ENCODE results near the gene MMAB.

The MMAB gene

DNA sequence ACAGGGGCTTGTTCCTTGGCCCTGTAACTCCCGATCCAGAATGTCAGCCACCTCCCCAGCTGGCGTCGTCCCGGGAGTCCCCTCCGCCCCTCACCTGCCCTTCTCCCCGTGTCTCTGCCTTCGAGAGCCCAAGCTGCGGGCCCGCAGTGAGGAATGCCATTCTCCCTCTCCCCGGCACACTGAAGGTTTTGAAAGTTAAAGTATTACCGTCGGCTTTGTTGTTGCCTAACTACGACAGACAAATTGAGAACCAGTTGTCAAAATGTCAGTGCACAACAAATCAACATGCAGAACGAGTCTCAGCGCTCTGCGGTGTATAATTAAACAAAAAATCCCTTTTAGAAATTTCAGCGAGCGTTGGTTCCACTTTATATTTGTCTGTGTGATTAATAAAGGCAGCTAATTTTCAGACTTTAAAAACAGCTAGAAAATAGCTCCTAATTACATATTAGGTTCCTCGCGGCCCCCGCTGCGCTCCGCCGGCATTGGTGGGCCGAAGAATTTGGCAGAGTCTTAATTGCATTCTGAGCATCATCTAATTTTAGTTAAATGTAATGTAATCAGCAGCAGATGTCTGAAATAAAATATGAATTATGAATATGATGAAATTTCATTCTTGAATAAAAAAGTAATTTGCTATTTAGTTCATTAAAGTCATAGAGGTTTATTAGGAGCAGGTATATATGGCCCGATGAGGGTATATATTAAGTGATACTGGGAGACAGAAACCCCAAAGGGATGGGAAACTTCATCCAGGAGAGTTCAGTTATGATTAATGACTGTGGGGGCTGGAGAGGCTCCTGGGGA is 40.5 kb upstream of the MMAB start:
- Histone ChIP-seq H3K4ac (ENCODE audit: low read length) (no peak overlapping the region), H3K4me2 (ENCODE audit: insufficient read depth, low read length, poor library complexity, severe bottlenecking) (no peak overlapping the region), H2BK15ac (ENCODE audit: low read length) (no peak overlapping the region), H4K8ac (ENCODE audit: low read depth, low read length) (no peak overlapping the region), H2AFZ (ENCODE audit: low read length) (no peak overlapping the region), H2BK12ac (ENCODE audit: low read length) (no peak overlapping the region), H3K14ac (ENCODE audit: low read length) (no peak overlapping the region), H3K27me3 (ENCODE audit: control insufficient read depth in 3 of 3, insufficient read depth in 3 of 3, low read depth in 1 of 3, low read length in 3 of 3) (peaks cover 0 to 91% (median 0%) of the 10 kb centered on the region in 3 experiments), H3K36me3 (replicated peaks in 1 of 2; ENCODE audit: control insufficient read depth in 2 of 2, insufficient read depth in 2 of 2, low read length in 2 of 2) (no peaks in the 10 kb centered on the region), H3K9ac (ENCODE audit: low read depth, low read length, poor library complexity) (no peak overlapping the region), H3K4me3 (ENCODE audit: low read length in 2 of 2) (no peak overlapping the region), H2BK5ac (ENCODE audit: low read length) (no peak overlapping the region), H3K27ac (replicated peaks; ENCODE audit: low read length) (no peak overlapping the region), H2AK5ac (ENCODE audit: low read depth, low read length) (no peak overlapping the region), H3K18ac (ENCODE audit: low read length) (peak overlapping the region; percentile 1), H3K4me1 (ENCODE audit: control insufficient read depth in 2 of 2, insufficient read depth in 1 of 2, low read depth in 1 of 2, low read length in 2 of 2) (peaks cover 0 to 17% of the 10 kb centered on the region in 2 donors), H3K9me3 (replicated peaks in 1 of 2; ENCODE audit: control insufficient read depth in 2 of 2, insufficient read depth in 1 of 2, low read depth in 1 of 2, low read length in 2 of 2) (no peaks in the 10 kb centered on the region), H2BK120ac (ENCODE audit: low read depth, low read length) (no peak overlapping the region), H4K91ac (ENCODE audit: low read depth, low read length, poor library complexity) (no peak overlapping the region), H3K79me1 (ENCODE audit: low read depth, low read length) (no peaks in the 10 kb centered on the region), H3K23ac (ENCODE audit: low read depth, low read length, poor library complexity) (no peak overlapping the region)
- WGBS, 2 donors (ENCODE audit: extremely low coverage in 2 of 2, insufficient read length in 2 of 2, insufficient replicate concordance in 1 of 2), result no CpG with 5 or more reads among the region's 26 CpGs
- DNase-seq (ENCODE audit: low spot score), result no peak

DNA sequence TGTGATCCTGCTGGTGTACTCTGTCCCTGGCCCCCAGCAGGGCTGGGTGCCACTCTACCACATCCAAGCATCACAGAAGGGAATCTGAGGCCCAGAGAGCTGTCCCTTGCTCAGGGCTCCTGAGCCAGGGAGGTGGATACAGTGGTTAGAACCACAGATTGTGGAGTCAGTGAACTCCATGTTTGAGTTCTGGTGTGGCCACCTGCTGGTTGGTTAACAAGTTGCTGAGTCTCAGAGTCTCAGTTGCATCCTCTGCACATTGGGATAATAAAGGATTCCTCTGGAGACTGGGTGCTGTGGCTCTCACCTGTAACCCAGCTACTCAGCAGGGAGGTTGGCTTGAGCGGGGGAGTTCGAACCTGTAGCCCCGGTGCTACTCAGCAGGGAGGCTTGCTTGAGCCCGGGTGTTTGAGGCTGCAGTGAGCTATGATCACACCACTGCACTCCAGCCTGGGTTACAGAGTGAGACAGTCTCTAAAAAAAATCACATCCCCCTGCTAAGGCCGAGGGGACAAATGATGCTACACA is 39.7 kb upstream of the MMAB start:
- no CpG with 5 or more reads among the region's 5 CpGs for WGBS, 2 donors (ENCODE audit: extremely low coverage in 2 of 2, insufficient read length in 2 of 2, insufficient replicate concordance in 1 of 2)
- no peak for DNase-seq (ENCODE audit: low spot score)

DNA sequence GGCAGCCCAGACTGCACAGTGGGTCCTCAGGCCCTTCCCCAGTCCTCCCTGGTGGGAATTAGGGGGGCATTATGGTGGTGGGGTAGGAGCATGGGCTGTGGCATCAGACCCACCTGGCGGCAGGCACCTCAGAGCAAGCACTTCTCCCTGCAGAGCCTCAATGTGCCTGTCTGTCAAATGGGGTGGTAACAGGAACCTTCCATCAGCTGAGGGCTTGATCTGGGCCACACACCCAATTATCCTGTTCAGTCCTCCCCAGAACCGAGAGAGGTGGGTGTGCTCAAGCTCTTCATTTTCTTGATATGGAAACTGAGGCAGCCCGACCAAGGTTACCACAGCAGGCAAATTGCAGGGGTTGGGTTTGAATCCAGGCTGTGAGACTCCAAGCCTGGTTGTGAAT is 38.7 kb upstream of the MMAB start:
- no peak overlapping the region for H3K4me3 ChIP-seq (ENCODE audit: low read length in 2 of 2)
- peak overlapping the region; percentile 41 for H3K18ac ChIP-seq (ENCODE audit: low read length)
- WGBS, 2 donors (ENCODE audit: extremely low coverage in 2 of 2, insufficient read length in 2 of 2, insufficient replicate concordance in 1 of 2), result no CpG with 5 or more reads among the region's 3 CpGs
- H3K9ac ChIP-seq (ENCODE audit: low read depth, low read length, poor library complexity), result no peak overlapping the region
- H2AFZ ChIP-seq (ENCODE audit: low read length), result no peak overlapping the region
- no peaks in the 10 kb centered on the region for H3K36me3 ChIP-seq (replicated peaks in 1 of 2; ENCODE audit: control insufficient read depth in 2 of 2, insufficient read depth in 2 of 2, low read length in 2 of 2)
- H3K27me3 ChIP-seq (ENCODE audit: control insufficient read depth in 3 of 3, insufficient read depth in 3 of 3, low read depth in 1 of 3, low read length in 3 of 3), result peaks cover 0 to 81% (median 0%) of the 10 kb centered on the region in 3 experiments
- no peak overlapping the region for H3K27ac ChIP-seq (replicated peaks; ENCODE audit: low read length)
- no peak overlapping the region for H3K23ac ChIP-seq (ENCODE audit: low read depth, low read length, poor library complexity)
- peaks cover 3 to 18% of the 10 kb centered on the region in 2 donors for H3K4me1 ChIP-seq (ENCODE audit: control insufficient read depth in 2 of 2, insufficient read depth in 1 of 2, low read depth in 1 of 2, low read length in 2 of 2)
- no peak overlapping the region for H2AK5ac ChIP-seq (ENCODE audit: low read depth, low read length)
- no peak for DNase-seq (ENCODE audit: low spot score)
- H3K4me2 ChIP-seq (ENCODE audit: insufficient read depth, low read length, poor library complexity, severe bottlenecking), result no peak overlapping the region
- peak overlapping the region; percentile 53 for H2BK12ac ChIP-seq (ENCODE audit: low read length)
- H4K91ac ChIP-seq (ENCODE audit: low read depth, low read length, poor library complexity), result no peak overlapping the region
- H4K8ac ChIP-seq (ENCODE audit: low read depth, low read length), result no peak overlapping the region
- peaks cover 1% of the 10 kb centered on the region for H3K79me1 ChIP-seq (ENCODE audit: low read depth, low read length)
- no peaks in the 10 kb centered on the region for H3K9me3 ChIP-seq (replicated peaks in 1 of 2; ENCODE audit: control insufficient read depth in 2 of 2, insufficient read depth in 1 of 2, low read depth in 1 of 2, low read length in 2 of 2)
- no peak overlapping the region for H3K4ac ChIP-seq (ENCODE audit: low read length)
- peak overlapping the region; percentile 14 for H2BK120ac ChIP-seq (ENCODE audit: low read depth, low read length)
- peak overlapping the region; percentile 32 for H2BK15ac ChIP-seq (ENCODE audit: low read length)
- H2BK5ac ChIP-seq (ENCODE audit: low read length), result peak overlapping the region; percentile 44
- H3K14ac ChIP-seq (ENCODE audit: low read length), result no peak overlapping the region

More for the DNA sequence above, 39.7 kb upstream of the MMAB start:
- Histone ChIP-seq H3K9ac (ENCODE audit: low read depth, low read length, poor library complexity) (no peak overlapping the region), H2AFZ (ENCODE audit: low read length) (no peak overlapping the region), H2BK12ac (ENCODE audit: low read length) (no peak overlapping the region), H3K4ac (ENCODE audit: low read length) (no peak overlapping the region), H3K14ac (ENCODE audit: low read length) (no peak overlapping the region), H4K8ac (ENCODE audit: low read depth, low read length) (no peak overlapping the region), H2BK120ac (ENCODE audit: low read depth, low read length) (no peak overlapping the region), H3K9me3 (replicated peaks in 1 of 2; ENCODE audit: control insufficient read depth in 2 of 2, insufficient read depth in 1 of 2, low read depth in 1 of 2, low read length in 2 of 2) (no peaks in the 10 kb centered on the region), H3K4me3 (ENCODE audit: low read length in 2 of 2) (no peak overlapping the region), H3K4me2 (ENCODE audit: insufficient read depth, low read length, poor library complexity, severe bottlenecking) (no peak overlapping the region), H2BK15ac (ENCODE audit: low read length) (peak overlapping the region; percentile 8), H3K23ac (ENCODE audit: low read depth, low read length, poor library complexity) (no peak overlapping the region), H3K36me3 (replicated peaks in 1 of 2; ENCODE audit: control insufficient read depth in 2 of 2, insufficient read depth in 2 of 2, low read length in 2 of 2) (no peaks in the 10 kb centered on the region), H3K4me1 (ENCODE audit: control insufficient read depth in 2 of 2, insufficient read depth in 1 of 2, low read depth in 1 of 2, low read length in 2 of 2) (peaks cover 0 to 16% of the 10 kb centered on the region in 2 donors), H3K27me3 (ENCODE audit: control insufficient read depth in 3 of 3, insufficient read depth in 3 of 3, low read depth in 1 of 3, low read length in 3 of 3) (peaks cover 0 to 92% (median 0%) of the 10 kb centered on the region in 3 experiments), H3K18ac (ENCODE audit: low read length) (peak overlapping the region; percentile 16), H3K27ac (replicated peaks; ENCODE audit: low read length) (no peak overlapping the region), H2BK5ac (ENCODE audit: low read length) (peak overlapping the region; percentile 0), H3K79me1 (ENCODE audit: low read depth, low read length) (no peaks in the 10 kb centered on the region), H4K91ac (ENCODE audit: low read depth, low read length, poor library complexity) (no peak overlapping the region), H2AK5ac (ENCODE audit: low read depth, low read length) (peak overlapping the region; percentile 3)

- Histone ChIP-seq H3K4me2 (ENCODE audit: insufficient read depth, low read length, poor library complexity, severe bottlenecking) (no peak overlapping the region), H2BK15ac (ENCODE audit: low read length) (no peak overlapping the region), H3K23ac (ENCODE audit: low read depth, low read length, poor library complexity) (no peak overlapping the region), H3K4me1 (ENCODE audit: control insufficient read depth in 2 of 2, insufficient read depth in 1 of 2, low read depth in 1 of 2, low read length in 2 of 2) (peaks cover 5 to 18% of the 10 kb centered on the region in 2 donors), H3K27me3 (ENCODE audit: control insufficient read depth in 3 of 3, insufficient read depth in 3 of 3, low read depth in 1 of 3, low read length in 3 of 3) (peaks cover 0 to 74% (median 0%) of the 10 kb centered on the region in 3 experiments), H4K91ac (ENCODE audit: low read depth, low read length, poor library complexity) (no peak overlapping the region), H3K4ac (ENCODE audit: low read length) (no peak overlapping the region), H2BK12ac (ENCODE audit: low read length) (peak overlapping the region; percentile 79), H3K36me3 (replicated peaks in 1 of 2; ENCODE audit: control insufficient read depth in 2 of 2, insufficient read depth in 2 of 2, low read length in 2 of 2) (no peaks in the 10 kb centered on the region), H3K79me1 (ENCODE audit: low read depth, low read length) (peaks cover 2% of the 10 kb centered on the region), H2BK120ac (ENCODE audit: low read depth, low read length) (no peak overlapping the region), H4K8ac (ENCODE audit: low read depth, low read length) (no peak overlapping the region), H3K27ac (replicated peaks; ENCODE audit: low read length) (no peak overlapping the region), H3K18ac (ENCODE audit: low read length) (peak overlapping the region; percentile 82), H3K9me3 (replicated peaks in 1 of 2; ENCODE audit: control insufficient read depth in 2 of 2, insufficient read depth in 1 of 2, low read depth in 1 of 2, low read length in 2 of 2) (no peaks in the 10 kb centered on the region), H3K4me3 (ENCODE audit: low read length in 2 of 2) (no peak overlapping the region), H3K9ac (ENCODE audit: low read depth, low read length, poor library complexity) (no peak overlapping the region), H3K14ac (ENCODE audit: low read length) (no peak overlapping the region), H2AK5ac (ENCODE audit: low read depth, low read length) (no peak overlapping the region), H2AFZ (ENCODE audit: low read length) (no peak overlapping the region), H2BK5ac (ENCODE audit: low read length) (no peak overlapping the region)
- WGBS, 2 donors (ENCODE audit: extremely low coverage in 2 of 2, insufficient read length in 2 of 2, insufficient replicate concordance in 1 of 2), result no CpG with 5 or more reads among the region's 10 CpGs
- DNase-seq (ENCODE audit: low spot score), result no peak
Measured at GRCh38 chr12:109611223-109611622, 37.9 kb upstream of the MMAB start.
